Esophagus muscularis mucosa (tissue), 3 donors: ENCODE measurements around the gene CCDC148.

Source experiments
- POLR2AphosphoS5 ChIP-seq, 2 donors: sonication (generic); formaldehyde crosslinking; IDR thresholded peaks; one replicate each; pipeline ENCODE4 v1.6.1; 2017; ENCODE audit warnings: antibody characterized with exemption in 2 of 2
- TF ChIP-seq, protein P1 (sequence below), 3 experiments: fragments of 200-600 bp in 2 of 3; fragments of 450-650 bp in 1 of 3; sonication (generic) in 2 of 3; IDR thresholded peaks; one replicate each; pipeline ENCODE4 v1.5.1; 2017 to 2019; ENCODE audit warnings: antibody characterized with exemption in 3 of 3, mild to moderate bottlenecking in 2 of 3, moderate library complexity in 1 of 3

DNA sequence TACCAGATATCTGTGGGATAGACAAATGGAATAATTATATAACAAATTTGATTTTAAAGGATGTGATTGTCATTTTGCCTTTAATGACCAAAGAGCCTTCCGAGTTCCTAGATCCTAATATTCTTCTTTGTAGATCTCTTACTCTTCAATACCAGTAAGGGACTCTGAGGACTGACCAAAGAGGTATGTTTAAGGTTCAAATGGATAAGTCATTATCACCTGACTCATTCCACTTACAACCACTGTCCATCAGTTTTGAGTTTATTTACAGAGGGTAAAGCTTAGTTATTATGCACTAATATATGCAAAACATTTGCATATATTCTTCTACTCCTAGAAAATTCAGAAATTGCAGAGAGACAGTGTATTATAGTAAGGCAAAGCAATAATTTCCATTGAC is 62.7 kb downstream of the CCDC148 start:
- TF ChIP-seq, protein P1, sequence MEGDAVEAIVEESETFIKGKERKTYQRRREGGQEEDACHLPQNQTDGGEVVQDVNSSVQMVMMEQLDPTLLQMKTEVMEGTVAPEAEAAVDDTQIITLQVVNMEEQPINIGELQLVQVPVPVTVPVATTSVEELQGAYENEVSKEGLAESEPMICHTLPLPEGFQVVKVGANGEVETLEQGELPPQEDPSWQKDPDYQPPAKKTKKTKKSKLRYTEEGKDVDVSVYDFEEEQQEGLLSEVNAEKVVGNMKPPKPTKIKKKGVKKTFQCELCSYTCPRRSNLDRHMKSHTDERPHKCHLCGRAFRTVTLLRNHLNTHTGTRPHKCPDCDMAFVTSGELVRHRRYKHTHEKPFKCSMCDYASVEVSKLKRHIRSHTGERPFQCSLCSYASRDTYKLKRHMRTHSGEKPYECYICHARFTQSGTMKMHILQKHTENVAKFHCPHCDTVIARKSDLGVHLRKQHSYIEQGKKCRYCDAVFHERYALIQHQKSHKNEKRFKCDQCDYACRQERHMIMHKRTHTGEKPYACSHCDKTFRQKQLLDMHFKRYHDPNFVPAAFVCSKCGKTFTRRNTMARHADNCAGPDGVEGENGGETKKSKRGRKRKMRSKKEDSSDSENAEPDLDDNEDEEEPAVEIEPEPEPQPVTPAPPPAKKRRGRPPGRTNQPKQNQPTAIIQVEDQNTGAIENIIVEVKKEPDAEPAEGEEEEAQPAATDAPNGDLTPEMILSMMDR (IDR thresholded peaks at IDR 0.05): no peak
- TF ChIP-seq POLR2AphosphoS5 (IDR thresholded peaks at IDR 0.05): no peak
